Measurements from ENCODE around the gene JADE2.

DNA sequence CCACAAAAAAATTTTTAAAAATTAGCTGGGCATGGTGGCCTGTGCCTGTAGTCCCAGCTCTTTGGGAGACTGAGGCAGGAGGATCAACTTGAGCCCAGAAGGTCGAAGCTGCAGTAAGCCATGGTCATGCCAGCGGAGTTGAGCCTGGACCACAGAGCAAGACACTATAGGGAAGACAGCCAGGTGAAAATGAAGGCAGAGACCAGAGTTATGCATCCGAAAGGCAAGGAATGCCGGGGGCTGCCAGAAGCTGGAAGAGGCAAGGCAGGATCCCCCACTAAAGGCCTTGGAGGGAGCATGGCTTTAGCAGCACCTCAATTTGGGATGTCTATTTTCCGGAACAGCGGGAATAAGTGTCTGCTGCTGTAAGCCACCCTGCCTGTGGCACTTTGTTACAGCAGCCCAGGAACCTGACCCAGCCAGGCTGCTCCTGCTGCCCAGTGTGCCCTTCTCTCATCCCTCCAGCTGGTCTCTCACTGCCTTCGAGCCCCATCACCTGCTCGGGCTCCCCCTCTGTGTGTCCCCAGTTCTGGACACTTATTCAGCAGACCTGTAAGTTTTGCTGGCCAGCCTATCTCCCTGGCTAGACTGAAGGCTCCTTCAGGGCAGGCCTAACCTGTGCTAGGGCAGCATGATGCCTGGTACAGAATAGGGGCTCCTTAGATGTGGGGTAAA lies 16.8 kb upstream of the JADE2 start:
- no peak for TF ChIP-seq CTCF (IDR thresholded peaks at IDR 0.05)
- TF ChIP-seq POLR2A (IDR thresholded peaks at IDR 0.05), result no peak
